ENCODE data around the gene LRRFIP1.

LRRFIP1 gene

GRCh38 chr2:237798236-237799059 lies 171.1 kb downstream of the LRRFIP1 start, which contains the start of gene RBM44:
Gene RBM44, plus strand, starts transcription at chr2:237798779. Its CDS starts 14,831 bp downstream, at chr2:237813610.
- no peak for DNase-seq

DNA sequence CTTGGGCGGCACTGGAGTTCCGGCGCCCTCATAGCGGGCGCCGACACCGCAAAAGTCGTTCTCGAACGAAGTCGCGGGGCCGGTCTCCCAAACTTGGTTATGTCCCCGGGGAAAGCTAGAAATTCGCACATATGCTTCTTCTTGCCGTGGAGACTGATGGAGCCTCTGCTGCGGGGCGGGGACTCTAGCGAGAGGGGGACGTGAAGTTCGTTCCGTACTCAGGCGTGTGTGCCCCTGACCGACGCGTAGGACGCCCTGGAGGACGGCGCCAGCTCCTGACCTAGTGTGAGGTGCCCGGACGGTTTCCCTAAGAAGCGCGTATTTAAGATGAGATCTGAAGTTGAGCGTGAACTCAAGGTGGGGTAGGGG lies 171.7 kb downstream of the LRRFIP1 start:
- no peak for DNase-seq

GRCh38 chr2:237801466-237801865 lies 174.1 kb downstream of the LRRFIP1 start:
- DNase-seq, result no peak

DNA sequence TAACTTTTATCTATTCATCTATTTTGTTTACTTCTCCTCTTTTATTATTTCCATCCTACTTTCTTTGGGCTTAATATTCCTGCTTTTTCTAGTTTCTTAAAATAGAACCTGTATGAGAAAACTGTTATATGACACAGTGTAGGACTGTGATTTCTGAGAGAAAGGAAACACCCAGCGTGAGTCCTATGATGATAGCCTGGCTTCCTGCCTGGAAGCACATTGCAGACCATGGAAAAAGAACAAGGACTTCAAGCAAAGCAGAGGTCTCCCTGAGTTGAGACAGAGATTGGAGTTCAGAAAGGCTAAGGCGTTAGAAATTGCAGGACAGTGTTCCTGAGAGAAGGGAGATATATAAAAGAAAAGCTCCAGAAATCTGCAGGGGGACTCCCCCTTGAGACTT lies 178.9 kb downstream of the LRRFIP1 start:
- no peak for DNase-seq

DNA sequence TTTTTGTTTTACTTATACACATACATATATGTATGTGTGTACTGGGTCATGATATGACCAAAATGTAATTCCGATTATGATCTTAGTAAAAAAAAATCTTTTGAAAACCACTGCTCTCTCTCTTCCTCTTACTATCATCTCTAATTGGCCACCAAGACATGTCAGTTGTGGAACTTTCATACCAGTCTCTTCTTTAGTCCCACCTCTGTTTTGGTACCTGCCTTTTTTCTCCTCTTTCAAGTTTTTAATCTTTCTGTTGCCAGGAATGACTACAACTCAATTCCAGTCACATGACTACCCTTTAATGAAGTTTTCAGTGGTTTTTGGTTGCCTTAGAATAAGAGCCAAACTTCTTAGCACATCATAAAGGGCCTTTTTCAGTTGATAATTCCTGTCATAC lies 188.2 kb downstream of the LRRFIP1 start:
- DNase-seq, result no peak

DNA sequence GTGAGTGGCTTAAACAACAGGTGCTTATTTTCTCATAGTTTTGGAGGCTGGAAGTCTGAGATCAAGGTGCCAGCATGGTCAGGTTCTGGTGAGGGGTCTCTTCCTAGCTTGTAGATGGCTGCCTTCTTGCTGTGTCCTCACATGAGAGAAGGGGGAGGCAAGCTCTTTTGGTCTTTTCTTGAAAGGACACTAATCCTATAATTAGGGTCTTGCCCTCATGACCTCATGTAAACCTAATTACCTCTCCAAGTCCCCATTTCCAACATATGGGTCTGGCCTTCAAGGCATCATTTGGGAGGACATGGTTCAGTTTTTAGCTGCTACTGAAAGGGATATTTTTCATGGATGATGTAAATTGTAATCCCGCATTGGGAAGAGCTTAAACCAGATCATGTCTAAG lies 189.1 kb downstream of the LRRFIP1 start:
- DNase-seq, result no peak

DNA sequence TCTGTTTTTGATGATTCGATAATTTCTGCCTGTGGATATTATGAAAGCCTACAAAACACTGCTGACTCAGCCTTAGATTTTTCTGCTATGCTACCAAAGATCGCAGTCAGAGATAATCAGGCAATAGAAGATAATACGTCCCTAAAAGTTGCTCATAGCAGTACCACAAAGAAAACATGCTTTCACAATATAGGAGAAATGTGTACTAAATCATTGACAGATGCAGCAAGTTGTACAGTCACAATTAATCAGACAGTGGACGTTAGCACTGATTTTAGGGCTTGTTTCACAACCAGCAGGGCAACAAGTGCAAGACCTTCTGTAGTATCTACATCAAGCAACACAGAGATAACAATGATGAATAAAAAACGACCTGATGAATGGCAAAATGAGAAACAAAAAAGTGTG lies 190.7 kb downstream of the LRRFIP1 start:
- DNase-seq, result no peak

DNA sequence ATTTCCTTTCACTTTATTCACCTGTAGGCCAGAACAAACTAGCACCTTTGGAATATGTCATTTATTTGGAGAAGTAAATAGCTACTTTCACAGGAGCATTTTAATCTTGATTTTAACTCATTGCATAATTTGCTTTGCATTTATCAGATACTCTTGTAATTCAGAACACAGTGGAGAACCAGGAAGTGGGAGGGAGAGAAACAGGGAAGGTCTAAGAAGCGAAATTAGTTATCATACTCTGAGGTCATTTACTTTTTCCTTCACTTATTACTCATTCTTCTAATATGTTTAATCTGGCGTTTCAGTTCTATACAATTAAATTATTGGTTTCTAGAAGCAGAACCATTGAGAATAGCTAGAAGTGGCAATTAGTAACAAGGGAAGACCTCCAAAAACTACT lies 191.8 kb downstream of the LRRFIP1 start:
- no peak for DNase-seq

- DNase-seq, result no peak
Observed at GRCh38 chr2:237820421-237820820, 193.0 kb downstream of the LRRFIP1 start.

GRCh38 chr2:237823544-237823943 lies 196.2 kb downstream of the LRRFIP1 start:
- no peak for DNase-seq

GRCh38 chr2:237824085-237824484 lies 196.7 kb downstream of the LRRFIP1 start:
- no peak for DNase-seq

DNA sequence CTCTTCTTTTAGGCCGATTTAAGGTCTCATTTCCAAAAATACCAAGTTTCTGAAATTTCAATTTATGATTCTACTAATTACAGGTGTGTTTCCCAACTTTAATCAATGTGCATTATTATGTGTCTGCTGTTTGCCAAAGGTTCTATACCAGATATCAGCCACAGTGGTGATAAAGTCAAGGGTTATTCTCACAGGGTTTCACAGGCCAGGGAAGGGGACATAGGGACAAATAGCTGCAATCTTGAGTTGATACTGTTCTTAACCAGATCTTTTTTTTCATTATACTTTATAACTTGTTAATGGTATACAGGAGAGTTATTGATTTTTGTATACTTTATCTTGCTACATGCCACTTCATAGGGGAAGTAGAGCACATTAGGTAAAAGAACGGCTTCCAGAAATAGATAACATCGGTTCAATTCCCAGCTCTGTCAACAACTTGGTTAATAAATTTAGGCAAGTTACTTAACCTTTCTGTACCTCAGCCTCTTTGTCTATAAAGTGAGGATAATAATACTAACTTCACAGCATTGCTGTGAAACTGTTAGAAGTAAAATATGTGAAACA lies 200.1 kb downstream of the LRRFIP1 start:
- DNase-seq, result no peak
